Endometrial microvascular endothelial cells (primary cell): ENCODE measurements around the gene ZDHHC7. TPM values are rescaled to one million over a fixed set of nuclear protein-coding genes. Genes with fewer than 3 reads are reported as not detected.

ENCODE experiments used
- in situ Hi-C: cut with HindIII; loops from 2 replicates; pipeline ENCODE4 v1.10.0; 2017; ENCODE audit warnings: low sequenced_read_pairs, low pct_unique_long_range_greater_than_20kb; ENCODE audit errors: inconsistent ontology term
- total RNA-seq: library from RNA; depleted of rRNA; stranded (reverse); fragments of >200 nt; gene quantifications from one replicate; pipeline ENCODE4 v1.2.3, GENCODE V29; 2015; ENCODE audit errors: inconsistent ontology term

Gene ZDHHC7
- total RNA-seq, 1 donor from 2014 or later: 51.4 TPM

GRCh38 chr16:85027349-85027957 lies 16.1 kb upstream of the ZDHHC7 start, which contains the start of gene KIAA0513:
TSS of gene KIAA0513 (plus strand) at chr16:85027795. CDS start at chr16:85067072, 39,277 bp downstream.
- in situ Hi-C loops: no loop called here

GRCh38 chr16:85026703-85027102 lies 15.4 kb upstream of the ZDHHC7 start:
- in situ Hi-C loops: no loop called here

GRCh38 chr16:85025781-85026653 lies 14.7 kb upstream of the ZDHHC7 start:
- in situ Hi-C loops: no loop called here

- in situ Hi-C loops: no loop called here
These were observed 8.4 kb upstream of the ZDHHC7 start for GRCh38 chr16:85019659-85020245.

GRCh38 chr16:85018529-85019236 lies 7.3 kb upstream of the ZDHHC7 start:
- in situ Hi-C loops: no loop called here

GRCh38 chr16:85017633-85018032 lies 6.3 kb upstream of the ZDHHC7 start:
- in situ Hi-C loops: no loop called here

GRCh38 chr16:85017151-85017550 lies 5.8 kb upstream of the ZDHHC7 start:
- in situ Hi-C loops: no loop called here

- in situ Hi-C loops: no loop called here
These were observed 4.3 kb upstream of the ZDHHC7 start for GRCh38 chr16:85015481-85016187.

GRCh38 chr16:85014311-85014710 lies 3.0 kb upstream of the ZDHHC7 start:
- in situ Hi-C loops: no loop called here

- in situ Hi-C loops: no loop called here
These were observed 530 bp upstream of the ZDHHC7 start for GRCh38 chr16:85011846-85012284.

GRCh38 chr16:85010446-85010930 lies 847 bp downstream of the ZDHHC7 start:
- in situ Hi-C loops: no loop called here

GRCh38 chr16:85008271-85008670 lies 3.1 kb downstream of the ZDHHC7 start:
- in situ Hi-C loops: no loop called here

GRCh38 chr16:85007496-85008214 lies 3.7 kb downstream of the ZDHHC7 start:
- in situ Hi-C loops: no loop called here

- in situ Hi-C loops: no loop called here
These were observed 4.7 kb downstream of the ZDHHC7 start for GRCh38 chr16:85006639-85007038.

GRCh38 chr16:85005285-85006069 lies 5.9 kb downstream of the ZDHHC7 start:
- in situ Hi-C loops: no loop called here

GRCh38 chr16:85004587-85005205 lies 6.6 kb downstream of the ZDHHC7 start:
- in situ Hi-C loops: no loop called here
